H1 (cell line): ENCODE data around the gene SAAL1. TPM values are rescaled to one million over a fixed set of nuclear protein-coding genes. Genes with fewer than 3 reads are reported as not detected.

ENCODE experiments used
- CTCF ChIA-PET: fragments of 300-600 bp; sonication (Branson Sonifier 250); formaldehyde crosslinking; loops from one replicate; lab custom pipeline; 2021; ENCODE audit not compliant: partially characterized antibody; lab: Charles Lee
- POLR2A ChIA-PET: fragments of 300-600 bp; sonication (Branson Sonifier 250); formaldehyde crosslinking; loops from one replicate; lab custom pipeline; 2021; ENCODE audit warnings: inconsistent platforms; ENCODE audit not compliant: partially characterized antibody; lab: Charles Lee
- DNase-seq, 2 experiments: peaks; one replicate each; pipeline versions ENCODE4 v3.0.0 to v3.0.0-alpha.2; 2010 to 2022; ENCODE audit warnings: low spot score in 2 of 2, low read depth in 1 of 2, mixed read lengths in 1 of 2
- FAIRE-seq: peaks from 2 replicates; lab custom pipeline; 2011; peaks lifted over from hg19 to GRCh38; lab: Jason Lieb, UNC
- H2AFZ ChIP-seq: 2 replicates; pipeline ENCODE4 v1.8.1; 2012; ENCODE audit warnings: low read length, inconsistent platforms
- H2AK5ac ChIP-seq: 2 replicates; pipeline ENCODE4 v1.6.1; 2013; ENCODE audit warnings: low read depth, low read length
- H2BK120ac ChIP-seq: replicated peaks from 2 replicates; pipeline ENCODE3; 2013; ENCODE audit warnings: low read depth, low read length, inconsistent platforms
- H2BK12ac ChIP-seq: 2 replicates; pipeline ENCODE4 v1.6.1; 2013; ENCODE audit warnings: low read depth, low read length
- H2BK15ac ChIP-seq: 2 replicates; pipeline ENCODE4 v1.6.1; 2013; ENCODE audit warnings: low read length
- H2BK20ac ChIP-seq: 2 replicates; pipeline ENCODE4 v1.6.1; 2013; ENCODE audit warnings: low read length
- H2BK5ac ChIP-seq: 2 replicates; pipeline ENCODE4 v1.6.1; 2013; ENCODE audit warnings: low read depth, low read length
- H3K14ac ChIP-seq: 2 replicates; pipeline ENCODE4 v1.6.1; 2013; ENCODE audit warnings: inconsistent platforms; ENCODE audit not compliant: insufficient read length
- H3K18ac ChIP-seq: 2 replicates; pipeline ENCODE4 v1.6.1; 2013; ENCODE audit warnings: low read length; ENCODE audit errors: extremely low read depth
- H3K23ac ChIP-seq: 2 replicates; pipeline ENCODE4 v1.6.1; 2013; ENCODE audit warnings: inconsistent platforms; ENCODE audit not compliant: insufficient read length
- H3K23me2 ChIP-seq: 2 replicates; pipeline ENCODE4 v1.6.1; 2013; ENCODE audit warnings: low read depth, low read length
- H3K27ac ChIP-seq: 2 replicates; pipeline ENCODE4 v1.6.1; 2011; ENCODE audit warnings: low read depth, low read length, inconsistent platforms
- H3K27me3 ChIP-seq, 4 experiments: replicated peaks in 1 of 4; 1 replicate in 1 of 4; 2 replicates in 3 of 4; pipeline versions ENCODE4 v1.6.1 to v1.8.1; 2011 to 2013; ENCODE audit warnings: low read length in 3 of 4, mild to moderate bottlenecking in 3 of 4, inconsistent platforms in 2 of 4, mixed read lengths in 2 of 4, moderate library complexity in 1 of 4; ENCODE audit not compliant: control insufficient read depth in 3 of 4, insufficient read depth in 3 of 4; ENCODE audit errors: extremely low read depth in 1 of 4
- H3K36me3 ChIP-seq, 4 experiments: 2 replicates each; pipeline versions ENCODE4 v1.6.1 to v1.8.1; 2011 to 2013; ENCODE audit warnings: mild to moderate bottlenecking in 4 of 4, low read length in 3 of 4, moderate library complexity in 2 of 4, control low read depth in 1 of 4, inconsistent platforms in 1 of 4; ENCODE audit not compliant: insufficient read depth in 4 of 4, control insufficient read depth in 2 of 4
- H3K4ac ChIP-seq: replicated peaks from 2 replicates; pipeline ENCODE3; 2013; ENCODE audit warnings: low read length, low read depth, mixed read lengths, inconsistent platforms; ENCODE audit not compliant: insufficient read length
- H3K4me1 ChIP-seq, 4 experiments: replicated peaks in 1 of 4; 1 replicate in 1 of 4; 2 replicates in 3 of 4; pipeline versions ENCODE4 v1.6.1 to v1.8.1; 2011 to 2013; ENCODE audit warnings: low read length in 3 of 4, inconsistent platforms in 2 of 4, mixed read lengths in 1 of 4; ENCODE audit not compliant: insufficient read depth in 4 of 4, control insufficient read depth in 3 of 4
- H3K4me2 ChIP-seq, 2 experiments: 2 replicates each; pipeline versions ENCODE4 v1.6.1 to v1.8.1; 2011 to 2013; ENCODE audit warnings: low read depth in 2 of 2, low read length in 2 of 2, control low read depth in 1 of 2, inconsistent platforms in 1 of 2, mild to moderate bottlenecking in 1 of 2; ENCODE audit not compliant: insufficient read depth in 1 of 2
- H3K4me3 ChIP-seq, 4 experiments: fragments of 200-600, 300-600 bp in 1 of 4; sonication (generic), shearing (Covaris generic), sonication (Bioruptor Twin) in 1 of 4; 2 replicates each; pipeline versions ENCODE4 v1.5.1 to v1.8.1; 2011 to 2016; ENCODE audit warnings: low read length in 4 of 4, low read depth in 3 of 4, control low read depth in 2 of 4, inconsistent platforms in 2 of 4, mild to moderate bottlenecking in 2 of 4, mixed read lengths in 1 of 4, moderate library complexity in 1 of 4; ENCODE audit not compliant: insufficient read depth in 2 of 4; ENCODE audit errors: extremely low read depth in 1 of 4
- H3K56ac ChIP-seq: replicated peaks from 2 replicates; pipeline ENCODE3; 2013; ENCODE audit warnings: low read depth, mild to moderate bottlenecking, mixed read lengths, low read length, inconsistent platforms; ENCODE audit not compliant: insufficient read length
- H3K79me1 ChIP-seq: 2 replicates; pipeline ENCODE4 v1.6.1; 2013; ENCODE audit warnings: low read depth, low read length, control low read depth
- H3K79me2 ChIP-seq, 2 experiments: 2 replicates each; pipeline versions ENCODE4 v1.6.1 to v1.8.1; 2012 to 2013; ENCODE audit warnings: low read length in 2 of 2, mild to moderate bottlenecking in 2 of 2, inconsistent platforms in 1 of 2; ENCODE audit not compliant: insufficient read depth in 2 of 2, control insufficient read depth in 1 of 2
- H3K9ac ChIP-seq, 4 experiments: replicated peaks in 1 of 4; 1 replicate in 1 of 4; 2 replicates in 3 of 4; pipeline versions ENCODE4 v1.6.1 to v1.8.1; 2011 to 2013; ENCODE audit warnings: low read depth in 3 of 4, low read length in 3 of 4, control low read depth in 2 of 4, mild to moderate bottlenecking in 2 of 4, moderate library complexity in 2 of 4, inconsistent platforms in 1 of 4; ENCODE audit errors: extremely low read depth in 1 of 4
- H3K9me3 ChIP-seq, 2 experiments: 2 replicates each; pipeline versions ENCODE4 v1.6.1 to v1.8.1; 2012 to 2013; ENCODE audit warnings: mild to moderate bottlenecking in 2 of 2, moderate library complexity in 2 of 2, control low read depth in 1 of 2, inconsistent platforms in 1 of 2, low read depth in 1 of 2, low read length in 1 of 2, mixed read lengths in 1 of 2; ENCODE audit not compliant: insufficient read depth in 2 of 2
- H4K20me1 ChIP-seq, 2 experiments: replicated peaks in 1 of 2; 2 replicates each; pipeline versions ENCODE3 to v1.8.1; 2011 to 2013; ENCODE audit warnings: inconsistent platforms in 2 of 2, low read length in 2 of 2, mild to moderate bottlenecking in 1 of 2; ENCODE audit not compliant: insufficient read depth in 2 of 2, control insufficient read depth in 1 of 2
- H4K5ac ChIP-seq: 2 replicates; pipeline ENCODE4 v1.6.1; 2013; ENCODE audit warnings: low read length, low read depth, mixed read lengths, inconsistent platforms; ENCODE audit not compliant: insufficient read length
- H4K8ac ChIP-seq: 2 replicates; pipeline ENCODE4 v1.8.0; 2013; ENCODE audit warnings: mild to moderate bottlenecking, moderate library complexity, low read length, inconsistent platforms; ENCODE audit not compliant: insufficient read depth; ENCODE audit errors: extremely low read depth
- H4K91ac ChIP-seq: replicated peaks from 2 replicates; pipeline ENCODE3; 2013; ENCODE audit warnings: low read length, mixed read lengths, inconsistent platforms; ENCODE audit not compliant: insufficient read length
- CEBPB ChIP-seq: IDR thresholded peaks from 2 replicates; pipeline ENCODE4 v1.6.1; 2012; ENCODE audit warnings: low read depth, low read length
- CHD1 ChIP-seq: IDR thresholded peaks from 2 replicates; pipeline ENCODE4 v1.6.1; 2012; ENCODE audit warnings: low read depth, low read length, improper control_type of control experiment
- CREB1 ChIP-seq: IDR thresholded peaks from 2 replicates; pipeline ENCODE4 v1.6.1; 2012; ENCODE audit warnings: inconsistent platforms
- HDAC6 ChIP-seq: IDR thresholded peaks from one replicate; pipeline ENCODE4 v1.7.1; 2012; ENCODE audit warnings: low read depth, mild to moderate bottlenecking, inconsistent platforms, low read length, moderate library complexity
- NRF1 ChIP-seq: IDR thresholded peaks from 2 replicates; pipeline ENCODE4 v1.6.1; 2011; ENCODE audit warnings: mild to moderate bottlenecking, low read depth, low read length, improper control_type of control experiment
- RXRA ChIP-seq: IDR thresholded peaks from 2 replicates; pipeline ENCODE4 v1.6.1; 2011; ENCODE audit warnings: low read depth, mild to moderate bottlenecking, low read length, moderate library complexity; ENCODE audit not compliant: insufficient read depth
- USF2 ChIP-seq: IDR thresholded peaks from 2 replicates; pipeline ENCODE4 v1.6.1; 2011; ENCODE audit warnings: low read length, improper control_type of control experiment
- YY1 ChIP-seq: IDR thresholded peaks from 2 replicates; pipeline ENCODE4 v1.6.1; 2011; ENCODE audit warnings: low read depth, mild to moderate bottlenecking, low read length
- ZNF274 ChIP-seq: IDR thresholded peaks from 2 replicates; pipeline ENCODE4 v1.7.0; 2012; ENCODE audit warnings: low read length, borderline replicate concordance; ENCODE audit errors: extremely low read depth
- WGBS, 2 experiments: shearing (Covaris generic) in 1 of 2; methylation state at CpG; one replicate each; pipeline versions ENCODE4 v1.1.6 to v1.1.7; 2013 to 2015; ENCODE audit warnings: low lambda C conversion rate in 2 of 2, mixed read lengths in 2 of 2, inconsistent platforms in 1 of 2, low coverage in 1 of 2, missing lambda C conversion rate in 1 of 2; ENCODE audit not compliant: insufficient replicate concordance in 2 of 2, insufficient coverage in 1 of 2, insufficient read length in 1 of 2; ENCODE audit errors: extremely low coverage in 1 of 2, missing lambda C conversion rate in 1 of 2; 5-methylcytosine and 5-hydroxymethylcytosine counted together
- polyA plus RNA-seq, 7 experiments: library from polyadenylated mRNA; depleted of rRNA in 3 of 7; stranded (reverse) in 5 of 7; unstranded in 2 of 7; fragments of >200 nt in 5 of 7; fragments of 200-250 nt in 2 of 7; gene quantifications; 1 replicate in 5 of 7; 2 replicates in 1 of 7; 4 replicates in 1 of 7; pipeline versions ENCODE4 v1.2.1 to v1.2.3, GENCODE V29; 2011 to 2013; ENCODE audit warnings: missing spikeins in 2 of 7, mixed read lengths in 2 of 7
- total RNA-seq: library from RNA; stranded (reverse); fragmentation: NEBNext Ultra II Directional; extraction: Animal tissue kit (Norgen Biotek cat#: 25700); gene quantifications from 2 replicates; pipeline ENCODE4 v1.2.1, GENCODE V29; 2021

The SAAL1 gene
- total and polyA plus RNA-seq, 2 of the 8 experiments (the other 6 are each of a cell fraction or from before 2014, with no cell fraction given), result 26.4 to 46.6 TPM

DNA sequence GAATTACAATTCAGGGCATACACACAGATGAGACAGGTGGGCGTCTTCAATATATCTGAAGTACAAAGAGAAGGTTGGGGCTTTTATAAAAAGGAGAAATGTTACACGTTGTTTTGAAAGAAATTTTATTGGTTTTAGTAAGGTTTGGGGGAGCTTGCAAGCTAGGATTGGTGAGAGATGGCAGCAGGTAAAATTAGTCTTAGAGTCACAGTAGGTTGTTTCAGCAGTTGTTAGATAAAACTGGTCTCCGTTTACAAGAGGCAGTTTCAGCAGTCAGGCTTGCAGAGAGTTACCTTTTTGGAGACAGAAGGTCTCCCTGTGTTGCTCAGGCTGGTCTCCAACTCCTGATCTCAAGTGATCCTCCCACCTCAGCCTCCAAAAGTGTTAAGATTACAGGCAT, 2.4 kb upstream of the SAAL1 start:
- Histone ChIP-seq H4K91ac (no peak overlapping the region), H3K4ac (no peak overlapping the region), H3K79me1 (peaks cover 2% of the 10 kb centered on the region; the same call in 1 of the 2 replicates), H3K18ac (no peak overlapping the region), H2BK12ac (no peak overlapping the region), H3K14ac (no peak overlapping the region), H4K5ac (no peak overlapping the region), H3K23me2 (no peaks in the 10 kb centered on the region), H3K36me3 (peaks cover 0 to 7% (median 2%) of the 10 kb centered on the region in 4 experiments; a peak in 3 of 8 replicates), H2AK5ac (no peak overlapping the region), H3K27ac (no peak overlapping the region), H3K9ac (no peak overlapping the region), H3K4me2 (no peak overlapping the region), H3K4me3 (no peak overlapping the region), H4K8ac (no peak overlapping the region), H3K27me3 (peaks cover 0 to 3% (median 1%) of the 10 kb centered on the region in 4 experiments; a peak in 3 of 7 replicates), H3K9me3 (no peaks in the 10 kb centered on the region), H3K4me1 (0 out of 7 replicates have a peak, but pooled peaks cover 0 to 2% (median 0%) of the 10 kb centered on the region in 4 experiments), H2BK20ac (no peak overlapping the region), H4K20me1 (peaks cover 0 to 3% of the 10 kb centered on the region in 2 experiments), H2BK120ac (no peak overlapping the region), H2BK5ac (no peak overlapping the region), H3K79me2 (peaks cover 6 to 25% of the 10 kb centered on the region in 2 experiments), H2BK15ac (no peak overlapping the region), H3K56ac (no peak overlapping the region), H2AFZ (no peak overlapping the region), H3K23ac (no peak overlapping the region)
- DNase-seq (no peak), FAIRE-seq (no peak)
- WGBS, 2 experiments, result 81 to 100% methylated on average over 1 to 3 of the region's 3 CpGs
- POLR2A ChIA-PET, result no interaction called here
- CTCF ChIA-PET, result no interaction called here
- TF ChIP-seq HDAC6, result no peak
- no peak for TF ChIP-seq CREB1
- TF ChIP-seq YY1, result no peak
- TF ChIP-seq CHD1, result no peak
- no peak for TF ChIP-seq NRF1
- TF ChIP-seq RXRA, result no peak
- no peak for TF ChIP-seq CEBPB
- TF ChIP-seq USF2, result no peak
- TF ChIP-seq ZNF274, result no peak
